PFSK-1 (cell line): Measurements from ENCODE around the gene FMNL2.

ENCODE experiments used
- POLR2AphosphoS5 ChIP-seq: IDR thresholded peaks from 2 replicates; pipeline ENCODE4 v1.6.1; 2012; ENCODE audit warnings: low read depth, mild to moderate bottlenecking, control low read depth, low read length, moderate library complexity
- REST ChIP-seq, 2 experiments: IDR thresholded peaks; 2 replicates each; pipeline versions ENCODE4 v1.6.1 to v1.8.0; 2011 to 2012; ENCODE audit warnings: low read depth in 2 of 2, low read length in 2 of 2, control low read depth in 1 of 2, inconsistent platforms in 1 of 2, mild to moderate bottlenecking in 1 of 2, moderate library complexity in 1 of 2; ENCODE audit not compliant: insufficient read depth in 1 of 2
- TAF1 ChIP-seq: IDR thresholded peaks from 2 replicates; pipeline ENCODE4 v1.6.1; 2012; ENCODE audit warnings: low read length, control low read depth, borderline replicate concordance; ENCODE audit not compliant: insufficient read depth

DNA sequence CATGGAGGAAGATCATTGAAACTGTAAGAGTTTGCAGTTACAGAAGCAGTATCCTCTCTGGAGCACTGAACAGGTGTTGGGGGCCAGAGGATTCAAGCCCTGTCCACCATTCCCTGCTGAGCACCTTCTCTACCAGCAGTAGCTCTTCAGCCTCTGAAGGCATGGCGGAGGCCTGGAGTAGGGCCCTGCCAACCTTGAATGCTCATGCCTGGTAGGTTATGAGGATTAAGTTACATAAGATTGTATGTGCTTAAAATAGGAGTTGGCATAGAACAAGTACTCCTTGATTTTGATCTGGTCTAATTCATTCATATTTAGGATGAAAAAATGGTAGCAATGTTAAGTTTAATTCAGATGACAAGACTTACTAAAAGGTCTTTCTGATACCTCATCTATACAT lies 40.2 kb downstream of the FMNL2 start:
- TF ChIP-seq TAF1 (no peak), POLR2AphosphoS5 (no peak), REST (IDR thresholded peaks at IDR 0.05; ENCODE audit: insufficient read depth in 1 of 2, low read depth in 2 of 2, low read length in 2 of 2) (no peak)
